ENCODE data around the gene CEP112. TPM values are rescaled to one million over a fixed set of nuclear protein-coding genes. Genes with fewer than 3 reads are reported as not detected.

The CEP112 gene
- total and polyA plus RNA-seq, 2 of the 8 experiments (the other 6 are each of a cell fraction or from before 2014, with no cell fraction given) = 0.62 to 3.1 TPM

GRCh38 chr17:65745241-65745640 is 446.7 kb downstream of the CEP112 start:
- peaks cover 0 to 5% (median 3%) of the 10 kb centered on the region in 4 experiments; a peak in 3 of 7 replicates for H3K4me1 ChIP-seq (replicated peaks in 1 of 4; ENCODE audit: control insufficient read depth in 3 of 4, insufficient read depth in 4 of 4, low read length in 3 of 4)
- no peak overlapping the region for H2AFZ ChIP-seq (ENCODE audit: low read length)
- H3K4ac ChIP-seq (replicated peaks; ENCODE audit: insufficient read length, low read depth, low read length) = no peak overlapping the region
- no peak overlapping the region for H3K23ac ChIP-seq (ENCODE audit: insufficient read length)
- no peak overlapping the region for H4K5ac ChIP-seq (ENCODE audit: insufficient read length, low read depth, low read length)
- H2AK5ac ChIP-seq (ENCODE audit: low read depth, low read length) = no peak overlapping the region
- no peak overlapping the region for H3K4me2 ChIP-seq (ENCODE audit: insufficient read depth in 1 of 2, low read depth in 2 of 2, low read length in 2 of 2)
- H3K79me1 ChIP-seq (ENCODE audit: low read depth, low read length) = no peaks in the 10 kb centered on the region
- H2BK120ac ChIP-seq (replicated peaks; ENCODE audit: low read depth, low read length) = no peak overlapping the region
- FAIRE-seq = no peak
- H3K4me3 ChIP-seq (ENCODE audit: extremely low read depth in 1 of 4, insufficient read depth in 2 of 4, low read depth in 3 of 4, low read length in 4 of 4) = no peak overlapping the region
- H3K36me3 ChIP-seq (ENCODE audit: control insufficient read depth in 2 of 4, insufficient read depth in 4 of 4, low read length in 3 of 4) = no peaks in the 10 kb centered on the region
- POLR2A ChIA-PET (ENCODE audit: partially characterized antibody) = no interaction called here
- H4K20me1 ChIP-seq (replicated peaks in 1 of 2; ENCODE audit: control insufficient read depth in 1 of 2, insufficient read depth in 2 of 2, low read length in 2 of 2) = no peaks in the 10 kb centered on the region
- H3K27me3 ChIP-seq (replicated peaks in 1 of 4; ENCODE audit: control insufficient read depth in 3 of 4, extremely low read depth in 1 of 4, insufficient read depth in 3 of 4, low read length in 3 of 4) = no peaks in the 10 kb centered on the region
- no peak for DNase-seq (ENCODE audit: low read depth in 1 of 2, low spot score in 2 of 2)
- no peak overlapping the region for H3K9ac ChIP-seq (replicated peaks in 1 of 4; ENCODE audit: extremely low read depth in 1 of 4, low read depth in 3 of 4, low read length in 3 of 4)
- CTCF ChIA-PET (ENCODE audit: partially characterized antibody) = no interaction called here
- H2BK15ac ChIP-seq (ENCODE audit: low read length) = no peak overlapping the region
- no peak overlapping the region for H4K8ac ChIP-seq (ENCODE audit: extremely low read depth, insufficient read depth, low read length)
- H2BK5ac ChIP-seq (ENCODE audit: low read depth, low read length) = no peak overlapping the region
- no peaks in the 10 kb centered on the region for H3K23me2 ChIP-seq (ENCODE audit: low read depth, low read length)
- no peak overlapping the region for H3K14ac ChIP-seq (ENCODE audit: insufficient read length)
- H2BK12ac ChIP-seq (ENCODE audit: low read depth, low read length) = no peak overlapping the region
- no peak overlapping the region for H4K91ac ChIP-seq (replicated peaks; ENCODE audit: insufficient read length, low read length)
- H3K9me3 ChIP-seq (ENCODE audit: insufficient read depth in 2 of 2, low read depth in 1 of 2, low read length in 1 of 2) = no peaks in the 10 kb centered on the region
- no peak overlapping the region for H2BK20ac ChIP-seq (ENCODE audit: low read length)
- H3K79me2 ChIP-seq (ENCODE audit: control insufficient read depth in 1 of 2, insufficient read depth in 2 of 2, low read length in 2 of 2) = no peaks in the 10 kb centered on the region
- no peak overlapping the region for H3K56ac ChIP-seq (replicated peaks; ENCODE audit: insufficient read length, low read depth, low read length)
- no peak overlapping the region for H3K27ac ChIP-seq (ENCODE audit: low read depth, low read length)
- no peak overlapping the region for H3K18ac ChIP-seq (ENCODE audit: extremely low read depth, low read length)
- TF ChIP-seq CBX8 (IDR thresholded peaks at IDR 0.05; ENCODE audit: borderline replicate concordance, low read depth, low read length) = no peak
- TF ChIP-seq TBP (IDR thresholded peaks at IDR 0.05; ENCODE audit: low read depth, low read length) = no peak
- no peak for TF ChIP-seq E2F6 (IDR thresholded peaks at IDR 0.05)
- TF ChIP-seq GABPA (IDR thresholded peaks at IDR 0.05; ENCODE audit: borderline replicate concordance, insufficient read depth, low read length) = no peak
- TF ChIP-seq PHF8 (conservative IDR thresholded peaks at IDR 0.05; ENCODE audit: low read depth, low read length) = no peak
- TF ChIP-seq TEAD4 (IDR thresholded peaks at IDR 0.05; ENCODE audit: low read depth, low read length) = no peak
- no peak for TF ChIP-seq NRF1 (IDR thresholded peaks at IDR 0.05; ENCODE audit: low read depth, low read length)
- no peak for TF ChIP-seq KDM4A (IDR thresholded peaks at IDR 0.05; ENCODE audit: low read depth, low read length, severe bottlenecking)
- no peak for TF ChIP-seq EZH2 (IDR thresholded peaks at IDR 0.05; ENCODE audit: low read depth, low read length, severe bottlenecking)
- TF ChIP-seq SUZ12 (IDR thresholded peaks at IDR 0.05; ENCODE audit: low read length) = no peak
- TF ChIP-seq SIN3A (conservative IDR thresholded peaks at IDR 0.05 in 1 of 2, IDR thresholded peaks at IDR 0.05 in 1 of 2; ENCODE audit: low read depth in 1 of 2, low read length in 2 of 2) = no peak
- TF ChIP-seq, protein P1, sequence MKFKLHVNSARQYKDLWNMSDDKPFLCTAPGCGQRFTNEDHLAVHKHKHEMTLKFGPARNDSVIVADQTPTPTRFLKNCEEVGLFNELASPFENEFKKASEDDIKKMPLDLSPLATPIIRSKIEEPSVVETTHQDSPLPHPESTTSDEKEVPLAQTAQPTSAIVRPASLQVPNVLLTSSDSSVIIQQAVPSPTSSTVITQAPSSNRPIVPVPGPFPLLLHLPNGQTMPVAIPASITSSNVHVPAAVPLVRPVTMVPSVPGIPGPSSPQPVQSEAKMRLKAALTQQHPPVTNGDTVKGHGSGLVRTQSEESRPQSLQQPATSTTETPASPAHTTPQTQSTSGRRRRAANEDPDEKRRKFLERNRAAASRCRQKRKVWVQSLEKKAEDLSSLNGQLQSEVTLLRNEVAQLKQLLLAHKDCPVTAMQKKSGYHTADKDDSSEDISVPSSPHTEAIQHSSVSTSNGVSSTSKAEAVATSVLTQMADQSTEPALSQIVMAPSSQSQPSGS (IDR thresholded peaks at IDR 0.05; ENCODE audit: low read length) = no peak
- no peak for TF ChIP-seq YY1 (IDR thresholded peaks at IDR 0.05; ENCODE audit: low read depth, low read length)

Measured in H1 (cell line).